HG03558 (cell line): ENCODE measurements around the gene DSCAML1.

Experiments
- ATAC-seq: cut with Tn5 transposase; IDR thresholded peaks from one replicate; pipeline ENCODE4 v1.9.1; 2021; ENCODE audit warnings: moderate number of reproducible peaks; ENCODE audit not compliant: unreplicated experiment; ENCODE audit errors: extremely low read depth

The DSCAML1 gene

GRCh38 chr11:117796456-117796871, 552 bp downstream of the DSCAML1 start:
- no peak for ATAC-seq

DNA sequence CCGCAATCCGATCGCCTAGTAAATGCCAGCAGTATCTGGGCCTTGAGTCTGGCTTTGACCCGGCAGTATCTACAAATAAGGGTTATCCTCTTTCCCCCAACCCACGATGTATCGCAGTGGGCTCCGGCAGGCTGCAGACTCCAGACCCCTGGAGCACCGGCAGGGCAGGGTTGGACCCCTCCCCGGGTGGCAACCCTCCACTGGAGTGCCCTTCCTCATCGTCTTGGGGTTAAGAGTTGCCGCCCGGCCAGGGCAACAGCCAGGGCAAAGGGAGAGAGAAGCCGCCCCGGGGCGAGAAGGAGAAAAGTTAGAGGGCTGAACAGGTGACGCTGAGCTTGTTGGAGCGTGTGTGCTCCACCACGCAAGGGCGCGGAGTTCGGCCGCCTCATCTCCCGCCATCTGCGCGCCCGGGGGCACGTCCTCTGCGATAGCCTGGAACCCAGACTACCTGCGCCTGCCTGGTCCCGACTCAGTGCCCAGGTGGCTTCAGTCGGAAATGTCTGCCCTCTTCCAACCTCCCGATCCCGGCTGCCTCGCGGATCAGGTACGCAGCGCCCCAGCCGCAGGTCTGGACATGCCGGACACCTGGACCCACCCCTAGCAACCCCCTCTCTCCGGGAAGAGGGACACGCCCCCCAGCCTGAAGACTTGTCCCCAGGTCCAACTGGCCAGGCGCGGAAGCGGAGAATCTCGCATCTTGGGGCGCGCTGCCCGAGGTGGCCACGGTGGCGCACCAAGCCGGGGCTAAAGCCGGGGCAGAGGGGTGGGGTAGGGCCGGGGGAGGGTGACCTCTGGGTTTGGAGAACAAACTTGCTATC, 1.2 kb downstream of the DSCAML1 start:
- ATAC-seq, result no peak

DNA sequence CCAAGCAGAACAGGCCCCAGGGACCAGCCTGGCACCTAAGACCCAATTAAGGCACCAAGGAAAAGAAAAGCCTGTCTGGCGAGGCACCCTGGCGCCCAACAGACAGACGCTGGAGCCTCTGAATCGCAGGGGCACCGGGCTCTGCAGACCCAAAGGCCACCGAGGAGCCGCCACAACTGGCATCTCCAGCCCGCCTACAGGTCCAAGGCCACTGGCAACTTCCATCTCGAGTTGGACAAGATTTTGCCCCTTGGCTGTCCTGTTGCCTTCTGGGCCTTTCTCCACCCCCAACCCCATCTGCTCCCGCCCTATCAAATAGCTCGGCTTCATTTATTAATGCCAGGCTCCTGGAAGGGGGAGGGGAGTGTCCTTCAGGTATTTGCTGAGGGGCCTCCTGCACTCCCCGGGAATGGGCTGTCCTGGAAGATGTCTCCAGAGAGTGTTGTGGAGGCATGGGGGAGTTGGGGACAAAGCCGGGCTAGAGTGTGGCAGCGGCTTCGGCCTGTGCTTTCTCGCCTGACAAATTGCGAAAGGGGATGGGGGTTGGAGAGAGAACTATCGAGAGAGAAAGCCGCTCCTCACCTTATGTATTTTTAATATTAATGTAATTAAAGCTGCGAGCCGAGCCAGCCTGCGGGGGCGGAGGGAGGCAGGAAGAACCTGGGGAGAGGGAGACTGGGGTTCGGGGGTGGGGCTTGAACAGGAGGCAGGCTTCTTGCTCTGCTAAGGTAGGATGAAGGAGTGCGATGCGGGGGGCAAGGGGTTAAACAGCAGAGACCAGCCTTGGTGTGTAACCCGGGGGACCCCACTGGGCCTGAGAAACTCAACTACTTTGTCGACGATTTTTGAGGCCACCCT, 2.0 kb downstream of the DSCAML1 start:
- ATAC-seq, result no peak

GRCh38 chr11:117794135-117794534, 2.9 kb downstream of the DSCAML1 start:
- ATAC-seq, result no peak

DNA sequence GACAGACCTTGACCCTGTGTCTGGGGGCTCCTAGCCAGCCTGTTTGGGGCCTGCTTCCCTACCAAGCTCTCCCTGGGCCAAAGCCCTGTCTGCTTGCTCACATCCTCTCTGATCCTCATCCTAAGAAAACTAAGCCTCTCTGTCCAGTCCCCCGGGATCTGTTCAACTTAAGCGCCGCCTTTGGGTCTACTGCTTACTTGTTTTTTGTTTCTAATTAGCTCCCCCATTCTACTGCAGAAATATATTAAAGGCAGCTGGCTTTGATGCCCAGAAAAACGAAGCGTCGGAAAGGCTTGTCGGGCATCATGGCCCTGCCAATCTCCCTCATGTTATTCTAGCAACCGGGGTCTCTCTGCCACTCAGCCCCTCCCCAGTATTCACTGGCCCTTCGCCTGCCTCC, 3.4 kb downstream of the DSCAML1 start:
- no peak for ATAC-seq

- no peak for ATAC-seq
Measured at GRCh38 chr11:117792992-117793391, 4.0 kb downstream of the DSCAML1 start.

- ATAC-seq, result no peak
Measured at GRCh38 chr11:117792241-117792640, 4.8 kb downstream of the DSCAML1 start.

GRCh38 chr11:117790279-117790678, 6.7 kb downstream of the DSCAML1 start:
- ATAC-seq, result no peak

DNA sequence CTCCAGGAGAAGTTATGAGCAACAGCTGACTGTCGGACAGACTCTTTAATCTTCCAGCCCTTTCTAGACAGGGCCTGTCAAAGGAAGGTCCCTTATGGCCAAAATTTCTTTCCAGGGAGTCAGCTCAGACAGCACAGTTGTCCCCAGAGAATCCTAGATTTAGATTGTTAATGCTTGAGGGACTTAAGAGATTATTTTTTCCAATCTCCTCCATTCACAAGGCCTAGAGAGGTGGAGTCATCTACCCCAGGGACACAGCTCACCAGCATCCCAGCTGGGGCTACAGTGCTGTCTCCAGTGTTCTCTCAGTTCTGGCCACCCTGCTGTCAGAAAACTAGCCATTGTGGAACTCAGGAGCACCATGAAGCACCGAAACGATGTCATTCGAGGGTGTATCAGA, 7.8 kb downstream of the DSCAML1 start:
- no peak for ATAC-seq

- ATAC-seq, result no peak
Measured at GRCh38 chr11:117786135-117786870, 10.7 kb downstream of the DSCAML1 start.

GRCh38 chr11:117782101-117782500, 14.9 kb downstream of the DSCAML1 start:
- no peak for ATAC-seq

DNA sequence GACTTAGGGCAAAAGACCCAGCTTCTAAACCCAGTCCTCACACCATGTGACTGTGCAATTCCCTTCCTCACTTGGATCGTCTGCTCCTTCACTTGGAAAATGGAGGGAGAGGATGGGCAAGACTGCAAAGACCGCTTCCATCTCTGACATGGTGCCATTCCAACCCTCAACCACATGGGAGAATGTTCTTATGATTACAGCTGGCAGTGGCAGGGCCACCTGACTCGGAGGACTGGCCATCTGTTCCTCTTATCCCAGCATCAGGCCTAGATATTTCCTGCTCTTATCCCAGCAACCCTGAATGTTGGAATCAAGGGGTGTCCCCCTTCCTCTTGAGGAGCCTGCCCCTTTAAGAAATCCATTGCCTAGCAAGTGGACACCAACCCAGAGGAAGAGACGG, 15.4 kb downstream of the DSCAML1 start:
- no peak for ATAC-seq

GRCh38 chr11:117780456-117780855, 16.6 kb downstream of the DSCAML1 start:
- ATAC-seq, result no peak

GRCh38 chr11:117774553-117774952, 22.5 kb downstream of the DSCAML1 start:
- ATAC-seq, result no peak

DNA sequence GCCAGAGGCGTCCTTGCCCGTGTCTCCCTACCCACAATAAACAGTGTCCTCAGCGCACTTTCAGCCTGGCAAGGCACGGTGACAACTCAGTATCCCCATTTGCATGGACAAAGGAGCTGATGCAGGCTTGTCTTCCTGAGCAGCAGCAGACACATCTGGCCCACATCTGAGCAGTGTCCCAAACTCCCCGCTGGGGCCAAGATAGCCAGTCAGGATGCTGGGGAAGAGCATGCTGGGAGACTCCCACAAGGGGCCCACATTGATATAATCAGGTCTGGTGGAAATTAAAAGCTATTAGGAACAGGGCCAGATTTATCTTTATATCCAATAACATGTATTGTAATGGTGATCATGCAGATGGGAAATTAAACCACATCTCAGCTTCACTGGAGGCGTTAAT, 24.7 kb downstream of the DSCAML1 start:
- no peak for ATAC-seq

- ATAC-seq, result no peak
Measured at GRCh38 chr11:117771841-117772240, 25.2 kb downstream of the DSCAML1 start.

DNA sequence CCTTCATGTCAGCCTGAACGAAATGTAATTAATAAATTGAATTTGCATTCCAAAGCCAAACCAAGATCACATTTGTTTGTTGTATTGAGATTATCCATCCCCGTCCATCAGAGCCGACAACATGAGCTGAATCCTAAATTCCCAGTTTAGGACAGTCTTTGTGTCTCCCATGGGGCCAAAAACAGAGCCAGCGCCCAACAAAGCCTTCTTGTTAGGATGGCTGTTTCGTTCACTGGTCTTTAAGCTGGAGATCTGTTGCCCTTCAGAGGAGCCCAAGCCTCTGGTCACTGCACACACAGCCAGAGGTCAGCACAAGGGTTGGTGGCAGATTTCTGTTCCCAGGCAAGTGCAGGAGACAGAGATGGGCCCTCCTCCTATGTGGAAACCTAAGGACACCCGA, 25.8 kb downstream of the DSCAML1 start:
- no peak for ATAC-seq

- no peak for ATAC-seq
Measured at GRCh38 chr11:117770061-117770460, 27.0 kb downstream of the DSCAML1 start.

- ATAC-seq, result no peak
Measured at GRCh38 chr11:117769533-117769932, 27.5 kb downstream of the DSCAML1 start.

DNA sequence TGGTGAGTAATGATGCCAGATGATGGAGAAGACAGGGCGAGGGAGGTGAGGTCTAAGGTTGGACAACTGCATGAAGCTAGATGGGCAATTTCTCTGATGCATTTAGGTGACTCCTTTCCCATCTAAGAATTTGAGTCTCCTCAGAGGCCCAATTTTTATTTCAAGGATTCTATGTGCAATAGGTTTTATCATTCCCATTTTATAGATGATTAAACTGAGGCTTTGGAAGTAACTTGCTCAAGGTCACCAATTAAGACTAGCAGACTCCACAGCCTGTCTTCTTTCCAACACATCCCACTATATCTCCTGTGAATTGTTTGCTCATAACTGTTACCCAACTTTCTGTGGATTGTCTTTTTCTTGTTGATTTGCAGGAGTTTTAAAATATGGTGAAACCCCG, 28.5 kb downstream of the DSCAML1 start:
- ATAC-seq, result no peak

- ATAC-seq, result no peak
Measured at GRCh38 chr11:117767071-117767470, 29.9 kb downstream of the DSCAML1 start.
